ENCODE data around the gene IGFBP5. TPM values are rescaled to one million over a fixed set of nuclear protein-coding genes. Genes with fewer than 3 reads are reported as not detected.

IGFBP5 gene, protein sequence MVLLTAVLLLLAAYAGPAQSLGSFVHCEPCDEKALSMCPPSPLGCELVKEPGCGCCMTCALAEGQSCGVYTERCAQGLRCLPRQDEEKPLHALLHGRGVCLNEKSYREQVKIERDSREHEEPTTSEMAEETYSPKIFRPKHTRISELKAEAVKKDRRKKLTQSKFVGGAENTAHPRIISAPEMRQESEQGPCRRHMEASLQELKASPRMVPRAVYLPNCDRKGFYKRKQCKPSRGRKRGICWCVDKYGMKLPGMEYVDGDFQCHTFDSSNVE
- not detected for total RNA-seq

DNA sequence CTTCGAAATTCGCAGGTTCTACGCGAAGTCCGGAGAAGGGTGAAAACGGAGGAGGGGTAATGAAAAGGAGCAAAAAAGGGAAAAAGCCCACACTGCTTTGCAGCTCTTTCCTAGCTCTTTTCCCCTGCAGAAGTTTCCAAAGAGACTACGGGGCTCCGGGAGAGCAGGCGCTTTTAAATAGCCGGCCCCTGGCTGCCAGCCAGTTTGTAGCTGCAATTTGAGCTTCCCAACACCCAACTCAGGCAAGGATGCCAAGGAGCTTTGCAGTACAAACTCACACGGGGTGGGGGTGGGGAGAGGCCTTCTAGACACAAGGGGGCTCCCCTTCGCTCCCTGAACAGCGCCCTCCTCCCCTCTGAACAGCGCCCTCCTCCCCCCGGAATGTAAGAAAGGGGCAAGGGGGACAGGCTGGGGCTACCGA, at the start of gene IGFBP5:
IGFBP5 (minus strand) TSS at position 149 of the 421 bp plus-strand sequence. CDS start 774 bp downstream, outside the sequence.
- POLR2A ChIA-PET = interaction anchor here (0.7 kb wide), 1 partner anchor 230 kb away, joined by 3 read pairs; no protein-coding TSS in a partner anchor
- CTCF ChIA-PET = interaction anchor here (0.7 to 1.8 kb wide), 3 partner anchors 10 to 187 kb away, joined by 3 to 6 read pairs (median 5); no protein-coding TSS in a partner anchor
- Mint-ChIP-seq H3K36me3 (ENCODE audit: low read depth) (no peaks in the 10 kb centered on the region), H3K4me3 (no peak within 1 kb of the TSS), H3K27me3 (peaks cover 50% of the 10 kb centered on the region), H3K27ac (no peak within 1 kb of the TSS), H3K9me3 (ENCODE audit: low read depth) (no peaks in the 10 kb centered on the region), H3K4me1 (peaks cover 32% of the 10 kb centered on the region)
- ATAC-seq (no peak), DNase-seq (no peak)
- intact Hi-C loops (cut with DNase I, micrococcal nuclease) = loop anchor here (2.0 to 10.0 kb wide), 5 partner anchors 63 to 1017 kb away; partner anchors contain the start of gene IGFBP2 (in 1 of the 2)

DNA sequence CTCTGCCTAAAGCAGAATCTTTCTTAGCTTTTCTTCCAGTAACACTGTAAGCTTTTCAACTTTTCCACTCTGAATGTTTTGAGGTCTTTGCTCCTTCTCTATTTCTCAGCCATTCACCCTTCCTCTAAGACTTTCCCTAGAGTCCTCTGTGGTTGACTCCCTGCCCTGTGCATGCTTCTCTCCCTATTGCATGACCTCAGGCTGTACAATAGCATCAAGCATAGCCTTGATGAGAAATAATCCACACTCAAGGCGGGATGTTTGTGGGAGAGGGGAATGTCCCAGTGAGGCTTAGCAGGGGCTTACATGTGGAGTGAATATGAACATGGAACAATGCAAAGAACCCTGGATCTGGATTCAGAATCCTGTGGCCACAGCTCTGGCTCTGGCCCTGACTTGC, 48.4 kb upstream of the IGFBP5 start:
- DNase-seq (no peak), ATAC-seq (no peak)
- Mint-ChIP-seq H3K27me3 (peaks cover 9% of the 10 kb centered on the region), H3K4me1 (no peaks in the 10 kb centered on the region), H3K4me3 (no peak overlapping the region), H3K9me3 (ENCODE audit: low read depth) (no peaks in the 10 kb centered on the region), H3K36me3 (ENCODE audit: low read depth) (no peaks in the 10 kb centered on the region), H3K27ac (no peak overlapping the region)
- POLR2A ChIA-PET = no interaction called here
- intact Hi-C loops (cut with DNase I, micrococcal nuclease) = no loop called here
- CTCF ChIA-PET = interaction anchor here (0.8 to 1.0 kb wide), 2 partner anchors 11 to 694 kb away, joined by 4 to 5 read pairs; no protein-coding TSS in a partner anchor

DNA sequence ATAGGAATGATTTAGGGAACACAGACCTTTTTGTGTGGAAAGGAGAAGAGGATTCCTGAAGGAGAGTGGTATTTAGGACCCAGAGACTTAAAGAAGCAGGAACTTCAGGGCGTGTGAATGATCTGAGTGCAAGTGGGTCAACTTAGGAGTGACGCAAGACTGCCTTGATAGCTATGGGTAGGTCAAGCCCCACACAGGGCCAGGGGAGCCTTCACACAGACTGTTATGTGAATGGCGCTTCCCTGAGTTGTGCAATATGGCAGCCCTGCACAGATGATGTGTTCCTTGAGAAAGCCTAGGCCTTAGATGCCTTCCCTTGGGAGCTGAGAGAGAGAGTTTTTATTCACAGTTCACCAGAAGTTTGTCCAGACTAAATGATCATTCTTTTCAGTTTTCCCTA, 47.1 kb upstream of the IGFBP5 start:
- DNase-seq = no peak
- CTCF ChIA-PET = interaction anchor here (1.0 kb wide), 1 partner anchor 13 kb away, joined by 3 read pairs; no protein-coding TSS in a partner anchor
- H3K9me3 Mint-ChIP-seq (ENCODE audit: low read depth) = no peaks in the 10 kb centered on the region

DNA sequence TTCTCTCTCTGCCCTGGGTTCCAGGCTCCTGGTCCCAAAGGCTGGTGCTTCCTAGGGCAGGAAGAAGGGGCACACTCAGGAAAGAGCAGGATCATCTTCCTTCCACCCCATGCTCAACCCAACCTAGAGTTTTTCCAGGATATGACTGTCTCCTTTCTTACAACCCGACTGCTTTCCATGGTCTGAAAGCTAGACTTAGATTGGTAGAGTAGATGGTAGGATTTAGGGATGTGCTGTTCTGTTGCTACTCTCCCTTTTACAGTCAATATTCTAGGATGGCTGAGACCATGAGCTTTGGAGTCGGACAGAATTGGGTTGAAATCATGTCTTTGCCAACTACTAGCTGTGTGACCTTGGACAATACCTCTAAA, 45.9 kb upstream of the IGFBP5 start:
- CTCF ChIA-PET = interaction anchor here (0.6 to 0.7 kb wide), 2 partner anchors 55 to 248 kb away, joined by 3 read pairs; no protein-coding TSS in a partner anchor
- POLR2A ChIA-PET = no interaction called here
- DNase-seq (no peak), ATAC-seq (no peak)
- Mint-ChIP-seq H3K4me3 (no peak overlapping the region), H3K4me1 (no peaks in the 10 kb centered on the region), H3K9me3 (ENCODE audit: low read depth) (no peaks in the 10 kb centered on the region), H3K36me3 (ENCODE audit: low read depth) (no peaks in the 10 kb centered on the region), H3K27me3 (peaks cover 5% of the 10 kb centered on the region), H3K27ac (no peak overlapping the region)
- intact Hi-C loops (cut with DNase I, micrococcal nuclease) = no loop called here

More for the DNA sequence above, 47.1 kb upstream of the IGFBP5 start:
- H3K4me1 Mint-ChIP-seq = no peaks in the 10 kb centered on the region
- intact Hi-C loops (cut with DNase I, micrococcal nuclease) = no loop called here
- no peak overlapping the region for H3K4me3 Mint-ChIP-seq
- peaks cover 5% of the 10 kb centered on the region for H3K27me3 Mint-ChIP-seq
- no peak overlapping the region for H3K27ac Mint-ChIP-seq
- ATAC-seq = no peak
- H3K36me3 Mint-ChIP-seq (ENCODE audit: low read depth) = no peaks in the 10 kb centered on the region
- POLR2A ChIA-PET = no interaction called here

DNA sequence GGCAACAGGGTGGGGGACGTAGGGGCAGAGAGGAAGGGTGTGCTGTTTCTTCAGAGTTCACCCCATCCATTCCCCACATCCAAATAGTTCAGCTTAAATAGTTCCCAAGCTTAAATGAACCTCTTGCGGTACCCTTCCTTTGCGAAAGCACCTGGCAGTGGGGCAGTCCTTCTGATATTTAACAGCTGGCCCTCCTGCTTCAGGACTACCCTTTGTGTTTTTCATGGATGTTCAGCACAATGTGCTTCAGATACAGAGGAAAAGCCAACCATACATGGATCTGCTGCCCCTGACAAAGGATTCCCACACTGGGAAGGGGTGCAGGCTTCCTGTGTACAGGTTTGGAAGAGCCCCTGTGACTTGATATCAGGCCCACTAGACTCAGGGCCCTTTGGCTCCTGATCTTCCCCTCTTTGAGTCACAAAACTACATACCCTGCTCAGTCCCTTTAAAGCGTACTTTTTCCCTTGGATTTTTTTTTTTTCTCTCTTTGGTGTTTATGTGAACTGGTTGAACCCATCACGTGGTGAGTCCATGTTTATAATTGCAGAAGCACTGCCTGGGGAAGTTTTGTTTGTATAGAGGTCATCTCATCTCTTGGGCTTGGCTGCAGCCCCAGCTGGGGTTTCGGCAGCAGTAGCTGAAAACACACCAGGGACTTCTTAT, 45.3 kb upstream of the IGFBP5 start:
- no peaks in the 10 kb centered on the region for H3K4me1 Mint-ChIP-seq
- H3K36me3 Mint-ChIP-seq (ENCODE audit: low read depth) = no peaks in the 10 kb centered on the region
- DNase-seq (no peak), ATAC-seq (no peak)
- no peaks in the 10 kb centered on the region for H3K9me3 Mint-ChIP-seq (ENCODE audit: low read depth)
- H3K4me3 Mint-ChIP-seq = no peak overlapping the region
- intact Hi-C loops (cut with DNase I, micrococcal nuclease) = no loop called here
- ChIA-PET CTCF (interaction anchor here (0.6 to 0.7 kb wide), 2 partner anchors 56 to 248 kb away, joined by 3 read pairs; no protein-coding TSS in a partner anchor), POLR2A (no interaction called here)
- no peak overlapping the region for H3K27ac Mint-ChIP-seq
- peaks cover 4% of the 10 kb centered on the region for H3K27me3 Mint-ChIP-seq

DNA sequence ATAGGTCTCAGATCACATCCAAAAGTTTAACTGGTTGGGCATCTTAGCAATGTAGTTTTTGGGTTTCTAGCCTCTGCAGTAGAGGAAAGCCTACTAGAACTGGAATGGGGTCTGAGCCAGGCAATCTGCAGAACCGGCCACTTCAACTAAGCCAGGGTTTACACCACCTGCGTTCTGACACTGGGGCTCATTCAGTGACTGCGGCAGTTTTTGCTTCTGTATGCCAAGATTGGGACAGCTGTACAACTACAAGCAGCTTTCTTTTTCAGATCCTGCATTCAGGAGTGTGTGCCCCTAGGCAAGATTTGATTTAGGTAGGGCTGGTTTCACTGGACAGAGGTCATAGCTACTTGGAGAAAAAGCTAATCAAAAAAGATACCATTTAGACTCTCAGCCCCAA, 43.7 kb upstream of the IGFBP5 start:
- Mint-ChIP-seq H3K4me3 (no peak overlapping the region), H3K9me3 (ENCODE audit: low read depth) (no peaks in the 10 kb centered on the region), H3K27me3 (peaks cover 2% of the 10 kb centered on the region), H3K4me1 (no peaks in the 10 kb centered on the region), H3K36me3 (ENCODE audit: low read depth) (no peaks in the 10 kb centered on the region), H3K27ac (no peak overlapping the region)
- DNase-seq (no peak), ATAC-seq (no peak)
- intact Hi-C loops (cut with DNase I, micrococcal nuclease) = no loop called here
- POLR2A ChIA-PET = no interaction called here
- CTCF ChIA-PET = interaction anchor here (0.7 kb wide), 1 partner anchor 19 kb away, joined by 3 read pairs; no protein-coding TSS in a partner anchor

DNA sequence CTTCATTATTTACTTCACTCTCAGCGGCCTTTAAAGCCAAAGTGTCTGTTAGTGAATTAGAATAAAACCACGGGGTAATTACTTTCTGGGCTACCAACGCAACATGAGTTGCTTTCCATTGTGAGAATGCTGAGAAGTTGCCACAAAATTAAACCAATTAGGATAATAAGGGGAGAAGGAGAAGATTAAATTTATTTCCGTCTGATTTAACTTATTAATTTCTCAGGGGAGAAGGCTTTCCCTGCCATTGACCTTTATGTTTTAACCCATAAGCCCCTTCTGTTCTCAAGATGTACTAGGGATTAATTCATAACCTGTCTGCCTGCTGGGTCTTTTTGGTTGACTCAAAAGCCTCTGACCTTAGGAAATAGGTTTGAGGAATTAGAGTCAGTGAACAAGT, 42.3 kb upstream of the IGFBP5 start:
- Mint-ChIP-seq H3K36me3 (ENCODE audit: low read depth) (no peaks in the 10 kb centered on the region), H3K9me3 (ENCODE audit: low read depth) (no peaks in the 10 kb centered on the region), H3K27ac (no peak overlapping the region), H3K4me1 (no peaks in the 10 kb centered on the region), H3K4me3 (no peak overlapping the region), H3K27me3 (peaks cover 2% of the 10 kb centered on the region)
- intact Hi-C loops (cut with DNase I, micrococcal nuclease) = no loop called here
- DNase-seq (no peak), ATAC-seq (no peak)
- ChIA-PET CTCF (interaction anchor here (0.7 to 1.0 kb wide), 2 partner anchors 239 to 428 kb away, joined by 3 read pairs; partner anchors contain the start of gene RPL37A), POLR2A (no interaction called here)

DNA sequence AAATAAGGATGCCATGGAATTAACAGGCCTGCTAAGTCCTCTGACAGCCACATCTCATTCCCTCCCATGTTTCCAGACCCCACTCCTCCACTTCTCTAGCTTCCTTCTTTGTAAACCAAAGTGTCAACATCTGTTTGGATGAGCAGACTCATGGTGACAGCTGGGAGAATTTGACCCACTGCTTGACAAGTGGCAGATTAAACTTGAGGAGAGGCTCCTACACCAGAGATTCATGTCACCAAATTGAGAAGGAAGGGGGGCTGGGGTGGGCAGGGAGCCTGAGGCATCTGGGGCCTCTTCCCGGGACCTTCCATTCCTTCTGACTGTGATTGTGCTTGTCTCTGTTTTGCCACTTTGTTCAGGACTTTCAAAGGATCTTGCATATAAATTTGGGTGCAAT, 41.0 kb upstream of the IGFBP5 start:
- DNase-seq (no peak), ATAC-seq (no peak)
- peaks cover 2% of the 10 kb centered on the region for H3K27me3 Mint-ChIP-seq
- ChIA-PET CTCF (no interaction called here), POLR2A (no interaction called here)
- no peaks in the 10 kb centered on the region for H3K36me3 Mint-ChIP-seq (ENCODE audit: low read depth)
- no peaks in the 10 kb centered on the region for H3K4me1 Mint-ChIP-seq
- intact Hi-C loops (cut with DNase I, micrococcal nuclease) = no loop called here
- no peak overlapping the region for H3K27ac Mint-ChIP-seq
- H3K4me3 Mint-ChIP-seq = no peak overlapping the region
- no peaks in the 10 kb centered on the region for H3K9me3 Mint-ChIP-seq (ENCODE audit: low read depth)

DNA sequence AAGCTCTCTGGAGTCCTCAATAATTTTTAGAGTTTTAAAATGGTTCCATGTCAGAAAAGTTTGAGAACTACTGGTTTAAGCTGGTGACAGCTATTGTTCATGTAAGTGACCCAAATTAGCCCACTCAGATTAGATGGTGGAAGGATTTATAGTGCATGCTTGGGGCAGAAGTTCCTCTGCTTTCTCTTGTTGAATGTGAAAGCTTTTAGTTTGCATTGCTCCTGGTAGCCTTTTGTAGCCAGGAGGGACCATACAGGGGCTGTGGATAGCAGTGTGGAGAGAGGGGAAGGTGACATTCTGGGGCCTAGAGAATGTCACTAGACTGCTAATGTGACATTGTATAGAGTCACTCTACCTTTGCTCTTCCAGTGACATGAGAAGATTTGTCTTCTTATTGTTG, 40.3 kb upstream of the IGFBP5 start:
- Mint-ChIP-seq H3K4me3 (no peak overlapping the region), H3K27me3 (peaks cover 2% of the 10 kb centered on the region), H3K36me3 (ENCODE audit: low read depth) (no peaks in the 10 kb centered on the region), H3K9me3 (ENCODE audit: low read depth) (no peaks in the 10 kb centered on the region), H3K4me1 (no peaks in the 10 kb centered on the region), H3K27ac (no peak overlapping the region)
- intact Hi-C loops (cut with DNase I, micrococcal nuclease) = no loop called here
- POLR2A ChIA-PET = no interaction called here
- CTCF ChIA-PET = no interaction called here
- ATAC-seq = no peak
- DNase-seq = no peak

DNA sequence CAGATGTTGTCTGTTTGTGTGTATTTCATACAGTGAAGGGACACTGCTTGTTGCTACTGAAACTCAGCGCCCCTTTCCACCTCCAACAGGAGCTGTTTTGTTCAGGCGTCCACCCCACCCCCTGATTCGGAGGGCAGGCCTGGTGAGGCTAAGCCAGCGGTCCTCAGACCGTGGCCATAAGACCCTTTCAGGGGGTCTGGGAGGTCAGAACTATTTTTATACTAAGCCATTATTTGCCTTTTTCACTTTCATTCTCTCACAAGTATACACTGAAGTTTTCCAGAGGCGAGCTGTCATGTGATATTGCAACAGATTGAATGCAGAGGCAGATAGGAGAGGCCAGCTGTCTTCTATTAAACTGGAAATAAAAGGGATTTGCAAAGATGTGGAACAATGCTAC, 39.7 kb upstream of the IGFBP5 start:
- intact Hi-C loops (cut with DNase I, micrococcal nuclease) = no loop called here
- H3K36me3 Mint-ChIP-seq (ENCODE audit: low read depth) = no peaks in the 10 kb centered on the region
- H3K9me3 Mint-ChIP-seq (ENCODE audit: low read depth) = no peaks in the 10 kb centered on the region

DNA sequence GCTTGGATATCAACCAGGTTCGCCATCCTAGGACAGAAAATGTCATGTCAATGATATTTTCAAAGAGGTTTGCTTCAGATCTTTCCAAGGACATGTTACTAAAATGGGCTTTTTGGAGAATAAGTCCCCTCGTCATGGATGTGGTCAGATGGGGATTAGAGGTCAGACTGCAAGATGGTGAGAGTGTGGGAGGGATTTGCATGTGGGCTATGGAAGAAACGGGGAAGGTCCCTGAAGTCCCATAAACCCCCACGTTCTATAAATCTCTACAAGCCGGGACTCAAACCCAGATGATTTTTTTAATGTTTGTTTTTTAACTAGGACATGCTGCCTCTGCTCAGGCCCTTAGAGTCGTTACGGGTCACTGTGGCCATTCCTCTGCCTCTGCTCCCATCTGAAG, 37.7 kb upstream of the IGFBP5 start:
- intact Hi-C loops (cut with DNase I, micrococcal nuclease) = no loop called here
- POLR2A ChIA-PET = no interaction called here
- no peaks in the 10 kb centered on the region for H3K36me3 Mint-ChIP-seq (ENCODE audit: low read depth)
- H3K27ac Mint-ChIP-seq = no peak overlapping the region
- peaks cover 2% of the 10 kb centered on the region for H3K27me3 Mint-ChIP-seq
- CTCF ChIA-PET = no interaction called here
- no peak for DNase-seq
- H3K4me3 Mint-ChIP-seq = no peak overlapping the region
- ATAC-seq = no peak
- H3K9me3 Mint-ChIP-seq (ENCODE audit: low read depth) = no peaks in the 10 kb centered on the region
- H3K4me1 Mint-ChIP-seq = no peaks in the 10 kb centered on the region

More for the DNA sequence above, 39.7 kb upstream of the IGFBP5 start:
- no peaks in the 10 kb centered on the region for H3K4me1 Mint-ChIP-seq
- DNase-seq (no peak), ATAC-seq (no peak)
- POLR2A ChIA-PET = no interaction called here
- H3K4me3 Mint-ChIP-seq = no peak overlapping the region
- H3K27ac Mint-ChIP-seq = no peak overlapping the region
- CTCF ChIA-PET = interaction anchor here (1.0 kb wide), 1 partner anchor 40 kb away, joined by 4 read pairs; no protein-coding TSS in a partner anchor
- peaks cover 2% of the 10 kb centered on the region for H3K27me3 Mint-ChIP-seq

DNA sequence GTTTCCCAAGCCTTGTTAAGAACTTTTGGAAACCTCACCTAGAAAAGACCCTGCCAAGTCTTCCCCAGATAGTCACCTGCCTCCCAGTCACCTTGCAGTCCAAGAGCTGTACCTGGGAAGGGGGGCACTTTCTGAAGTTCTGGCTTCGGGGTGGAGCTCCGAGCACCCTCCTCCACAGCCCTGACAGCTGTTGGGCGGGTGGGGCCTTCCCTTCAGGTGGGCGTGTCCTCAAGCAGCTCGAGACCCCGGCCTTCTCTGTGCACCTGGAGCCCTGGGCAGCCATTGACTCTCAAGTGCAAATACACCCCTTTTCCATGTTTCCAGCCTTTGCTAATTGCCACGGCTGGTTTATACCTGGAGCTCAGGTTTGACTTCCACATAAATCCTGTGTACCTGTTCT, 37.0 kb upstream of the IGFBP5 start:
- Mint-ChIP-seq H3K4me3 (no peak overlapping the region), H3K27me3 (peaks cover 2% of the 10 kb centered on the region), H3K36me3 (ENCODE audit: low read depth) (no peaks in the 10 kb centered on the region), H3K27ac (no peak overlapping the region), H3K9me3 (ENCODE audit: low read depth) (no peaks in the 10 kb centered on the region), H3K4me1 (no peaks in the 10 kb centered on the region)
- ATAC-seq = no peak
- CTCF ChIA-PET = interaction anchor here (0.6 to 0.7 kb wide), 2 partner anchors 80 to 126 kb away, joined by 3 read pairs; no protein-coding TSS in a partner anchor
- DNase-seq = no peak
- POLR2A ChIA-PET = no interaction called here
- intact Hi-C loops (cut with DNase I, micrococcal nuclease) = no loop called here
